GM12873 (cell line): ENCODE data around the gene HBG1.

Experiments used
- TF ChIP-seq, protein P1 (sequence below): IDR thresholded peaks from 2 replicates; pipeline ENCODE4 v1.5.1; 2012; ENCODE audit warnings: low read depth, mild to moderate bottlenecking, moderate library complexity, low read length, control low read depth; ENCODE audit not compliant: insufficient read depth; ENCODE audit errors: missing control alignments

HBG1 gene

DNA sequence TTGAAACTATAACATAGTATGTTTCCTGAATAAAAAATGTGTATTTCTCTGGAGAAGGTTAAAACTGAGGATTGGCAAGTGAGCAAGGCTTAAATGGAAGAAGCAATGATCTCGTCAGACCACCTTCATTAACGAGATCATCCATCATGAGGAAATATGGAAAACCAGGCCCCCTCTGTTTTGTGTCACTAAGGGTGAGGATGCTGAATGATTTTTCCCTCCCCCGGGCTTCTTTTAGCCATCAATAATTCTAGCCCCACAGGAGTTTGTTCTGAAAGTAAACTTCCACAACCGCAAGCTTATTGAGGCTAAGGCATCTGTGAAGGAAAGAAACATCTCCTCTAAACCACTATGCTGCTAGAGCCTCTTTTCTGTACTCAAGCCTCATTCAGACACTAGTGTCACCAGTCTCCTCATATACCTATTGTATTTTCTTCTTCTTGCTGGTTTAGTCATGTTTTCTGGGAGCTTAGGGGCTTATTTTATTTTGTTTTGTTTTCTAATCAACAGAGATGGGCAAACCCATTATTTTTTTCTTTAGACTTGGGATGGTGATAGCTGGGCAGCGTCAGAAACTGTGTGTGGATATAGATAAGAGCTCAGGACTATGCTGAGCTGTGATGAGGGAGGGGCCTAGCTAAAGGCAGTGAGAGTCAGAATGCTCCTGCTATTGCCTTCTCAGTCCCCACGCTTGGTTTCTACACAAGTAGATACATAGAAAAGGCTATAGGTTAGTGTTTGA, 25.9 kb upstream of the HBG1 start:
- TF ChIP-seq, protein P1, sequence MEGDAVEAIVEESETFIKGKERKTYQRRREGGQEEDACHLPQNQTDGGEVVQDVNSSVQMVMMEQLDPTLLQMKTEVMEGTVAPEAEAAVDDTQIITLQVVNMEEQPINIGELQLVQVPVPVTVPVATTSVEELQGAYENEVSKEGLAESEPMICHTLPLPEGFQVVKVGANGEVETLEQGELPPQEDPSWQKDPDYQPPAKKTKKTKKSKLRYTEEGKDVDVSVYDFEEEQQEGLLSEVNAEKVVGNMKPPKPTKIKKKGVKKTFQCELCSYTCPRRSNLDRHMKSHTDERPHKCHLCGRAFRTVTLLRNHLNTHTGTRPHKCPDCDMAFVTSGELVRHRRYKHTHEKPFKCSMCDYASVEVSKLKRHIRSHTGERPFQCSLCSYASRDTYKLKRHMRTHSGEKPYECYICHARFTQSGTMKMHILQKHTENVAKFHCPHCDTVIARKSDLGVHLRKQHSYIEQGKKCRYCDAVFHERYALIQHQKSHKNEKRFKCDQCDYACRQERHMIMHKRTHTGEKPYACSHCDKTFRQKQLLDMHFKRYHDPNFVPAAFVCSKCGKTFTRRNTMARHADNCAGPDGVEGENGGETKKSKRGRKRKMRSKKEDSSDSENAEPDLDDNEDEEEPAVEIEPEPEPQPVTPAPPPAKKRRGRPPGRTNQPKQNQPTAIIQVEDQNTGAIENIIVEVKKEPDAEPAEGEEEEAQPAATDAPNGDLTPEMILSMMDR: no peak

DNA sequence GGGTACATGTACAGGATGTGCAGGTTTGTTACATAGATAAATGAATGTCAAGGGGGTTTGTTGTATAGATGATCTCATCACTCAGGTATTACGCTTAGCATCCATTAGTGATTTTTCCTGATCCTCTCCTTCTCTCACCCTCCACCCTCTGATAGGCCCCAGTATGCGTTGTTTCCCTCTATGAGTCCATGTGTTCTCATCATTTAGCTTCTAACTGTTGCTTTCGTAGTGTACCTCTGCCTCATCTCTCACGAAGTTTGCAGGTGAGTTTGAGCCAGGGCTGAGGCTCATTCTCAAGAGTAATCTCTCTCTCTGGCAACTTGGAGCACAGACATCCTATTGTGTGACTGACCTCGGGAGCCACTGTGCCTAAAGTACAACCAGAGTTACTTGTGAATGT, 24.7 kb upstream of the HBG1 start:
- TF ChIP-seq, protein P1: no peak

DNA sequence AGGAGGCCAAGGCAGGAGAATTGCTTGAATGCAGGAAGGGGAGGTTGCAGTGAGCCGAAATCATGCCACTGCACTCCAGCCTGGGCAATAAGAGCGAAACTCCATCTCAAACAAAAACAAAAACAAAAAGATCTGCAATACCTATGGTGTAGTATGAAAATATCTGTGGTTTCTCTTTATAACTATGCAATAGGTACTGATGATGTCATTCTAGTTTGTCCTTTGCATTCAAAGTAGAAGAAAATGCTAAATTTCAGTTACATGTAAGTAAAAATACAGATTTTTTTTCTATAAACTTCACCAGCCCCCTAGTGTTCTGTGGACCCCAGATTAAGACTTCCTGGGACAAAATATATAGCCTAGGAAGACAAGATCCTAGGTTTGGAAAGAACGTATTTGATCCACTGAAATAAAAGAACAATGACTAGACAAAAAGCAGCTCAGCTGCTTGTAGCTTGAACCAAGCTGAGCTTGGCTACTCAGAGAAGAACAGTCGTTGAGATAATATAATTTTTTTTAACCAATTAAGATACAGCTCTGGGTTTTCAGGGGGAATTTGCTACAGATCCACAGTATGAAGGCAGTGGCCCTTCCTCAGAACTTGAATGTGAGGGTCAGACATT, 22.8 kb upstream of the HBG1 start:
- TF ChIP-seq, protein P1: no peak

DNA sequence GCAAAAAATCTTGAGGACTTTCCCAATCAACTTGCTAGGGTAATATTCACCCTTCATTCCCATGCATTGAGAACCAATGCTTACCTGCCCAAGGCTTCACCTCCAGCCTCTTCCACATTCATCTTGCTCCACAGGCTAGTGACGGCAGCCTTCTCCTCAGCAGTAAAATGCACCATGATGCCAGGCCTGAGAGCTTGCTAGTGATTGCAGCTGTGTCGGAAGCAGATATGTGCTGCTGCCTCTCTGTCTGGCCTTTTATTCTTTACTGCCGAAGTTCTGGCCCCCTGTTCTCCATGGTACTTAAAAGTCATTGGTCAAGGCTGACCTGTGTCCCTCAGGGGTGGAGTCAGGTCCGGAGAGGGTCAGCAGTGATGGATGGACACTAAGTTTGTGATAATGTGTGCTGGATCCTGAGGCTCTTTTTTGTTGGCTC, 20.1 kb upstream of the HBG1 start, which contains the start of gene HBE1:
HBE1 (minus strand) TSS at position 231 of the 433 bp plus-strand sequence; CDS start at position 176, 55 bp downstream.
- TF ChIP-seq, protein P1: no peak

DNA sequence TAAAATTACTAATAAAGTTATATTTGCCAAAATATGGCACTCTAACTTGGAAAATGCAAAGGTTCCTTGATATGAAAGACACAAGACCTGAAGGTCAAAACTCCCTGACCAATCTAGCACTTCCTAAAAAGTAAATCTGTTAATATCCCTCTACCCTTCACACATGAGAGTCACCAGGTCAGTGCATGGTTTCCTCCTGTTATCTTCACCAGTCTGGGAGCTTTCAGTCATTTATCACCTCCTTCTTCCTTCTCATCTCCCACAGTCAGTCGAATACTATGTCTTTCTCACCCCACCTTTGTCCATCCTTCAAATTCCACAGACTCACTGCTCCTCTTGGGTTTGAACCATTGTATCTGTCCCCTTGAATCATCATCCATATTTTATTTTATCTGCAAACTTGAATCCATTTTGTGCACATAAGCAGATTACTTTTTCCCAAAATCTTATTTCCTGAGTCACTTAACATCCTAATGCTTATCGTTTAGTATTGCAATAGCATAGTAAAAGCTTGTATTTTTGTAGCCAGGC, 17.4 kb upstream of the HBG1 start:
- TF ChIP-seq, protein P1: no peak

DNA sequence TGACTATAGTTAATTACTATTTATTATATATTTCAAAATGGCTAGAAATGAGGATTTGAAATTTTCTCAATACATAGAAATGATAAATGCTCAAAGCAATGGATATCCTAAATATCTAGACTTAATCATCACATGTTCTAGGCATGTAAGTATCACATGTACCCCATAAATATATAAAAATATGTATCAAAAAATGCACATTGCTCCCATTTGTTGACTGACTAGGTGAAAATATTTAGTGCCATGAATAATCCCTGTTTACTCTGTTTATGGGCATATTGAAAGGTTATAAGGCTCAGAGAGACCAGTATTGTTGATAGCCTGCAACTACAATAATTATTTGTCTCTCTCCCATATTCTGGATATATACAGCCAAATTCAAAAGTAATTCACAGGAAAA, 17.0 kb upstream of the HBG1 start:
- TF ChIP-seq, protein P1: no peak

DNA sequence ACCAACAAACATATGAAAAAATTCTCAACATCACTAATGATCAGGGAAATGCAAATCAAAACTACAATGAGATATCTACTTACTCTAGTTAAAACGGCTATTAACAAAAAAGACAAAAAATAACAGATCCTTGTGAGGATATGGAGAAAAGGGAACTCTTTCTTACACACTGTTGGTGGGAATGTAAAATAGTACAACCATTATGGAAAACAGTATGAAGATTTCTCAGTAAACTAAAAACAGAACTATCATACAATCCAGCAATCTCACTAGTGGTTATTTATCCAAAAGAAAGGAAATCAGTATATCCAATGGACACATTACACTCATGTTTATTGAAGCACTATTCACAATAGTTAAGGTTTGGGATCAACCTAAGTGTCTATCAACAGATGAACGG, 16.2 kb upstream of the HBG1 start:
- TF ChIP-seq, protein P1: no peak
